K562 (cell line): ENCODE data around the gene SIX1. TPM values are rescaled to one million over a fixed set of nuclear protein-coding genes. Genes with fewer than 3 reads are reported as not detected.

ENCODE experiments used
- ATAC-seq: fragments of 200-7000 bp; cut with Tn5 transposase; 3 replicates; pipeline ENCODE4 v1.9.1; 2020; ENCODE audit warnings: moderate library complexity
- BruUV-seq: library from RNA; stranded (reverse); fragments of 400-500 nt; replicated peaks from 2 replicates; lab custom pipeline; 2021; lab: Mats Ljungman, UMichigan
- CTCF ChIA-PET: fragments of 300-600 bp; formaldehyde crosslinking; extraction: SDS; loops from one replicate; lab custom pipeline; 2021; ENCODE audit warnings: low intra/inter-chr PET ratio; lab: Yijun Ruan, JAX
- POLR2A ChIA-PET: fragments of 300-600, 350-650 bp; sonication (Branson Sonifier 250); formaldehyde crosslinking; extraction: SDS; loops from one replicate; lab custom pipeline; 2021; ENCODE audit warnings: antibody characterized with exemption, inconsistent platforms; lab: Yijun Ruan, JAX
- DNase-seq, 4 experiments: peaks; one replicate each; pipeline versions ENCODE4 v3.0.0 to v3.0.0-alpha.2; 2011 to 2018; ENCODE audit warnings: low spot score in 3 of 4, mixed read lengths in 3 of 4; ENCODE audit errors: extremely low read depth in 1 of 4
- FAIRE-seq: peaks from 2 replicates; lab custom pipeline; 2011; peaks lifted over from hg19 to GRCh38; lab: Jason Lieb, UNC
- H2AFZ ChIP-seq: 2 replicates; pipeline ENCODE4 v1.6.0; 2011; ENCODE audit warnings: low read depth, low read length, control low read depth, inconsistent platforms
- H3K27ac ChIP-seq: fragments of 200-600 bp; 3 replicates; pipeline ENCODE4 v1.8.0; 2011; ENCODE audit warnings: low read depth, mild to moderate bottlenecking, control low read depth, inconsistent platforms, low read length, moderate library complexity, mixed read lengths; ENCODE audit errors: extremely low read depth
- H3K27me3 ChIP-seq, 2 experiments: fragments of 300-600 bp in 1 of 2; 2 replicates in 1 of 2; 3 replicates in 1 of 2; pipeline versions ENCODE4 v1.6.0 to v1.8.0; 2011; ENCODE audit warnings: inconsistent platforms in 2 of 2, low read length in 2 of 2, mild to moderate bottlenecking in 1 of 2, mixed read lengths in 1 of 2, moderate library complexity in 1 of 2; ENCODE audit not compliant: control insufficient read depth in 2 of 2, insufficient read depth in 2 of 2
- H3K36me3 ChIP-seq: fragments of 300-600 bp; 3 replicates; pipeline ENCODE4 v1.8.0; 2011; ENCODE audit warnings: mild to moderate bottlenecking, low read length, inconsistent platforms; ENCODE audit not compliant: control insufficient read depth, insufficient read depth
- H3K4me1 ChIP-seq, 2 experiments: fragments of 200-600 bp in 1 of 2; replicated peaks in 1 of 2; 2 replicates in 1 of 2; 3 replicates in 1 of 2; pipeline versions ENCODE4 v1.5.1 to v1.8.0; 2011; ENCODE audit warnings: inconsistent platforms in 2 of 2, low read length in 2 of 2, mild to moderate bottlenecking in 1 of 2, mixed read lengths in 1 of 2, moderate library complexity in 1 of 2; ENCODE audit not compliant: control insufficient read depth in 2 of 2, insufficient read depth in 2 of 2
- H3K4me2 ChIP-seq: 2 replicates; pipeline ENCODE4 v1.6.1; 2011; ENCODE audit warnings: low read length, control low read depth, inconsistent platforms, mixed read lengths; ENCODE audit not compliant: insufficient read depth
- H3K4me3 ChIP-seq: fragments of 200-600 bp; sonication (generic), shearing (Covaris generic); 2 replicates; pipeline ENCODE4 v1.5.1; 2016; ENCODE audit warnings: control low read depth, inconsistent platforms
- H3K79me2 ChIP-seq: fragments of 200-600 bp; 3 replicates; pipeline ENCODE4 v1.8.0; 2011; ENCODE audit warnings: low read length, inconsistent platforms; ENCODE audit not compliant: control insufficient read depth, insufficient read depth
- H3K9ac ChIP-seq, 2 experiments: 2 replicates each; pipeline versions ENCODE4 v1.6.0 to v1.6.1; 2011; ENCODE audit warnings: low read depth in 2 of 2, low read length in 2 of 2, control low read depth in 1 of 2, inconsistent platforms in 1 of 2, mild to moderate bottlenecking in 1 of 2, mixed read lengths in 1 of 2; ENCODE audit not compliant: insufficient read depth in 1 of 2
- H3K9me1 ChIP-seq: one replicate; pipeline ENCODE4 v1.6.0; 2011; ENCODE audit warnings: inconsistent platforms, mild to moderate bottlenecking, low read length, moderate library complexity; ENCODE audit not compliant: control insufficient read depth, insufficient read depth
- H3K9me3 ChIP-seq: replicated peaks from 2 replicates; pipeline ENCODE4 v1.5.1; 2011; ENCODE audit warnings: low read depth, low read length, inconsistent platforms; ENCODE audit not compliant: control insufficient read depth, insufficient read depth
- H4K20me1 ChIP-seq: replicated peaks from 2 replicates; pipeline ENCODE4 v1.6.1; 2011; ENCODE audit warnings: low read length, inconsistent platforms, mixed read lengths; ENCODE audit not compliant: control insufficient read depth, insufficient read depth
- BRD4 ChIP-seq: fragments of 200-600 bp; sonication (generic); IDR thresholded peaks from 2 replicates; pipeline ENCODE4 v1.6.1; 2017; ENCODE audit warnings: inconsistent platforms
- BRF2 ChIP-seq: IDR thresholded peaks from 3 replicates; pipeline ENCODE4 v1.6.1; 2011; ENCODE audit warnings: borderline replicate concordance, mild to moderate bottlenecking; ENCODE audit not compliant: insufficient read length, insufficient read depth
- C11orf30 ChIP-seq: fragments of 450-650 bp; IDR thresholded peaks from 2 replicates; pipeline ENCODE4 v1.6.1; 2016; ENCODE audit warnings: low read depth, mild to moderate bottlenecking
- EP400 ChIP-seq: fragments of 450-650 bp; IDR thresholded peaks from 2 replicates; pipeline ENCODE4 v1.6.1; 2017; ENCODE audit warnings: antibody characterized with exemption, mild to moderate bottlenecking, moderate library complexity
- ERF ChIP-seq: fragments of 450-650 bp; formaldehyde crosslinking; IDR thresholded peaks from 2 replicates; pipeline ENCODE4 v1.4.0; 2020; ENCODE audit warnings: mild to moderate bottlenecking, mixed read lengths
- KLF1 ChIP-seq: fragments of 450-650 bp; IDR thresholded peaks from 2 replicates; pipeline ENCODE4 v1.6.1; 2016; ENCODE audit warnings: missing genetic modification characterization, missing compliant biosample characterization
- RCOR1 ChIP-seq, 2 experiments: IDR thresholded peaks; 2 replicates each; pipeline ENCODE4 v1.6.1; 2012; ENCODE audit warnings: low read depth in 2 of 2, low read length in 2 of 2, borderline replicate concordance in 1 of 2, improper control_type of control experiment in 1 of 2
- RFX7 ChIP-seq: fragments of 250-450 bp; sonication (Bioruptor Pico); IDR thresholded peaks from 2 replicates; pipeline ENCODE4 v1.5.1; 2021; ENCODE audit warnings: mild to moderate bottlenecking
- SAFB2 ChIP-seq: fragments of 200-400 bp; formaldehyde crosslinking; IDR thresholded peaks from 2 replicates; pipeline ENCODE4 v1.6.1; 2018; ENCODE audit warnings: borderline replicate concordance, low read length, low read depth, moderate library complexity; ENCODE audit not compliant: severe bottlenecking
- SRSF3 ChIP-seq: fragments of 200-400 bp; formaldehyde crosslinking; IDR thresholded peaks from 2 replicates; pipeline ENCODE4 v1.6.1; 2016; ENCODE audit warnings: mild to moderate bottlenecking, low read length, moderate library complexity; ENCODE audit not compliant: insufficient read depth
- XRCC3 ChIP-seq: fragments of 450-650 bp; IDR thresholded peaks from 2 replicates; pipeline ENCODE4 v1.6.1; 2017; ENCODE audit warnings: mild to moderate bottlenecking, moderate library complexity
- ZNF239 ChIP-seq: fragments of 250-450 bp; sonication (Bioruptor Pico); IDR thresholded peaks from 2 replicates; pipeline ENCODE4 v1.4.0; 2020; ENCODE audit warnings: mild to moderate bottlenecking
- ZNF318 ChIP-seq, 2 experiments: fragments of 450-650 bp; IDR thresholded peaks; 2 replicates each; pipeline ENCODE4 v1.6.1; 2016; ENCODE audit warnings: mild to moderate bottlenecking in 2 of 2, borderline replicate concordance in 1 of 2, low read depth in 1 of 2, moderate library complexity in 1 of 2
- WGBS: fragments of 100-300 bp; shearing (Covaris generic); methylation state at CpG from one replicate; pipeline ENCODE4 v1.1.6; 2016; ENCODE audit warnings: low coverage, mixed read lengths; ENCODE audit not compliant: insufficient coverage; ENCODE audit errors: missing lambda C conversion rate; 5-methylcytosine and 5-hydroxymethylcytosine counted together
- in situ Hi-C: fragments of 300-500 bp; cut with MboI; formaldehyde crosslinking; loops from 4 replicates; pipeline ENCODE4 v1.15.0; 2018; ENCODE audit warnings: inconsistent platforms, mixed read lengths
- intact Hi-C: fragments of 100-400 bp; cut with micrococcal nuclease; formaldehyde crosslinking; loops from 2 replicates; pipeline ENCODE4 v1.14.2; 2022
- polyA plus RNA-seq, 8 experiments: library from polyadenylated mRNA; depleted of rRNA in 4 of 8; stranded (reverse) in 5 of 8; unstranded in 3 of 8; fragments of >200 nt; fragmentation: Nextera tagmentation in 2 of 8; fragmentation: Illumina TruSeq in 1 of 8; extraction: Ambion mirVana in 2 of 8; extraction: Trizol in 1 of 8; gene quantifications; 2 replicates each; pipeline versions ENCODE4 v1.2.1 to v1.2.3, GENCODE V29; 2011 to 2014; ENCODE audit warnings: inconsistent platforms in 1 of 8, missing spikeins in 1 of 8
- total RNA-seq, 7 experiments: library from RNA; depleted of rRNA in 6 of 7; stranded (reverse); fragments of >200 nt in 6 of 7; fragmentation: Illumina TruSeq in 2 of 7; extraction: Trizol in 2 of 7; gene quantifications; 2 replicates each; pipeline versions ENCODE4 v1.2.1 to v1.2.3, GENCODE V29; 2011 to 2021; ENCODE audit warnings: low replicate concordance in 1 of 7

SIX1 gene
- total and polyA plus RNA-seq, 9 of the 15 experiments (the other 6 are each of a cell fraction or from before 2014, with no cell fraction given) = 0.27 to 0.80 (median 0.45) TPM

GRCh38 chr14:60655898-60656685 is 6.8 kb upstream of the SIX1 start:
- Histone ChIP-seq H3K9me1 (no peaks in the 10 kb centered on the region), H3K9me3 (no peaks in the 10 kb centered on the region), H3K4me1 (peaks cover 0 to 20% of the 10 kb centered on the region in 2 experiments; a peak in 2 of 5 replicates), H3K27me3 (peaks cover 0 to 15% of the 10 kb centered on the region in 2 experiments; a peak in 2 of 5 replicates), H3K79me2 (no peaks in the 10 kb centered on the region), H3K27ac (no peak overlapping the region), H4K20me1 (no peaks in the 10 kb centered on the region), H3K36me3 (no peaks in the 10 kb centered on the region), H3K4me3 (no peak overlapping the region), H3K4me2 (no peak overlapping the region), H2AFZ (no peak overlapping the region), H3K9ac (no peak overlapping the region)
- FAIRE-seq (no peak), ATAC-seq (no peak), DNase-seq (no peak)
- in situ Hi-C loops (no loop called here), intact Hi-C loops (no loop called here)
- no TSS peak for BruUV-seq
- ChIA-PET POLR2A (no interaction called here), CTCF (no interaction called here)
- WGBS = 58% methylated on average over 22 of the region's 36 CpGs
- TF ChIP-seq RFX7 = no peak
- TF ChIP-seq XRCC3 = no peak
- TF ChIP-seq ZNF318 (IDR thresholded peaks at IDR 0.05; ENCODE audit: borderline replicate concordance in 1 of 2, low read depth in 1 of 2) = no peak
- no peak for TF ChIP-seq C11orf30
- TF ChIP-seq BRD4 = no peak
- no peak for TF ChIP-seq BRF2
- no peak for TF ChIP-seq SRSF3
- TF ChIP-seq RCOR1 (IDR thresholded peaks at IDR 0.05; ENCODE audit: borderline replicate concordance in 1 of 2, low read depth in 2 of 2, low read length in 2 of 2) = no peak
- TF ChIP-seq EP400 = no peak
- TF ChIP-seq KLF1 (tag) = no peak
- TF ChIP-seq ZNF239 (CRISPR knock-in tag) = no peak
- no peak for TF ChIP-seq ERF (CRISPR knock-in tag)
- TF ChIP-seq SAFB2 = no peak
